HCT116 (cell line): ENCODE results near the gene POC1B. TPM values are rescaled to one million over a fixed set of nuclear protein-coding genes. Genes with fewer than 3 reads are reported as not detected.

ENCODE experiments used
- ATAC-seq: fragments of 200-7000 bp; cut with Tn5 transposase; 2 replicates; pipeline ENCODE4 v1.9.1; 2020; ENCODE audit warnings: mild to moderate bottlenecking, moderate library complexity
- BruUV-seq: library from RNA; stranded (reverse); fragments of 400-500 nt; replicated peaks from 2 replicates; lab custom pipeline; 2021; lab: Mats Ljungman, UMichigan
- CTCF ChIA-PET: fragments of 300-600 bp; sonication (Branson Sonifier 250); formaldehyde crosslinking; loops from one replicate; lab custom pipeline; 2021; ENCODE audit warnings: antibody characterized with exemption; lab: Charles Lee
- POLR2A ChIA-PET: fragments of 300-600, 350-600 bp; sonication (Branson Sonifier 250); formaldehyde crosslinking; loops from one replicate; lab custom pipeline; 2021; ENCODE audit warnings: antibody characterized with exemption; lab: Charles Lee
- RAD21 ChIA-PET, 2 experiments: fragments of 300-600 bp; sonication (Branson Sonifier 250); formaldehyde crosslinking; loops; one replicate each; lab custom pipeline; 2023; ENCODE audit warnings: low total read pairs in 2 of 2; ENCODE audit not compliant: uncharacterized antibody in 2 of 2, unreplicated experiment in 2 of 2, low non-redundant PET in 1 of 2; lab: Charles Lee
- DNase-seq: peaks from one replicate; pipeline ENCODE4 v3.0.0-alpha.2; 2010; ENCODE audit warnings: low read depth, low spot score
- H2AFZ ChIP-seq: fragments of 200-600 bp; shearing (Covaris generic), sonication (generic); 2 replicates; pipeline ENCODE4 v1.6.1; 2017; ENCODE audit warnings: low read depth, mixed run types, mixed read lengths, antibody characterized with exemption, low read length; ENCODE audit not compliant: poor library complexity, severe bottlenecking
- H3K27ac ChIP-seq: 2 replicates; pipeline ENCODE4 v1.5.1; 2012; ENCODE audit warnings: low read depth, low read length
- H3K27me3 ChIP-seq: fragments of 200-600 bp; sonication (generic); 2 replicates; pipeline ENCODE4 v1.6.1; 2016; ENCODE audit warnings: mixed run types, low read length, mixed read lengths; ENCODE audit not compliant: insufficient read depth
- H3K36me3 ChIP-seq, 2 experiments: fragments of 200-500 bp in 1 of 2; fragments of 200-600 bp in 1 of 2; sonication (Bioruptor generic) in 1 of 2; sonication (generic) in 1 of 2; 2 replicates each; pipeline versions ENCODE4 v1.5.1 to v1.6.1; 2014 to 2016; ENCODE audit warnings: low read length in 2 of 2, inconsistent platforms in 1 of 2, mixed read lengths in 1 of 2, mixed run types in 1 of 2; ENCODE audit not compliant: insufficient read depth in 2 of 2, control insufficient read depth in 1 of 2
- H3K4me1 ChIP-seq, 2 experiments: fragments of 200-600 bp in 1 of 2; sonication (generic) in 1 of 2; 2 replicates each; pipeline versions ENCODE4 v1.5.1 to v1.6.1; 2012 to 2017; ENCODE audit warnings: low read length in 2 of 2, inconsistent platforms in 1 of 2, mild to moderate bottlenecking in 1 of 2, mixed read lengths in 1 of 2, mixed run types in 1 of 2, moderate library complexity in 1 of 2; ENCODE audit not compliant: insufficient read depth in 2 of 2, control insufficient read depth in 1 of 2
- H3K4me2 ChIP-seq: fragments of 200-600 bp; sonication (generic); 2 replicates; pipeline ENCODE4 v1.6.1; 2017; ENCODE audit warnings: mixed run types, low read length, mixed read lengths
- H3K4me3 ChIP-seq, 2 experiments: fragments of 200-600 bp in 1 of 2; sonication (generic) in 1 of 2; replicated peaks in 1 of 2; 2 replicates each; pipeline ENCODE4 v1.5.1; 2011 to 2016; ENCODE audit warnings: low read length in 2 of 2, control low read depth in 1 of 2, low read depth in 1 of 2, mild to moderate bottlenecking in 1 of 2, mixed read lengths in 1 of 2, mixed run types in 1 of 2
- H3K79me2 ChIP-seq: fragments of 200-600 bp; sonication (generic); 2 replicates; pipeline ENCODE4 v1.6.1; 2017; ENCODE audit warnings: mild to moderate bottlenecking, mixed run types, low read length, moderate library complexity, mixed read lengths; ENCODE audit not compliant: insufficient read depth
- H3K9ac ChIP-seq: fragments of 200-600 bp; sonication (generic); 2 replicates; pipeline ENCODE4 v1.6.1; 2016; ENCODE audit warnings: low read length, mixed read lengths
- H3K9me2 ChIP-seq: fragments of 200-600 bp; sonication (generic), shearing (Covaris generic); 2 replicates; pipeline ENCODE4 v1.6.1; 2017; ENCODE audit warnings: mixed run types, mild to moderate bottlenecking, moderate library complexity; ENCODE audit not compliant: insufficient read depth
- H3K9me3 ChIP-seq, 2 experiments: fragments of 200-500 bp in 1 of 2; fragments of 200-600 bp in 1 of 2; sonication (Bioruptor generic) in 1 of 2; sonication (generic) in 1 of 2; 2 replicates each; pipeline ENCODE4 v1.6.1; 2014 to 2017; ENCODE audit warnings: low read length in 2 of 2, mixed read lengths in 2 of 2, inconsistent platforms in 1 of 2, low read depth in 1 of 2, mild to moderate bottlenecking in 1 of 2, mixed run types in 1 of 2, moderate library complexity in 1 of 2; ENCODE audit not compliant: control insufficient read depth in 1 of 2, insufficient read depth in 1 of 2
- H4K20me1 ChIP-seq: fragments of 200-600 bp; sonication (generic), shearing (Covaris generic); 2 replicates; pipeline ENCODE4 v1.6.1; 2017; ENCODE audit warnings: mixed run types, mild to moderate bottlenecking, moderate library complexity; ENCODE audit not compliant: insufficient read depth
- CBX3 ChIP-seq: IDR thresholded peaks from 2 replicates; pipeline ENCODE4 v1.6.1; 2012; ENCODE audit warnings: low read depth
- CEBPB ChIP-seq: IDR thresholded peaks from 2 replicates; pipeline ENCODE4 v1.6.1; 2012; ENCODE audit warnings: low read depth
- EZH2phosphoT487 ChIP-seq: fragments of 200-600 bp; IDR thresholded peaks from 2 replicates; pipeline ENCODE4 v1.6.1; 2018; ENCODE audit warnings: antibody characterized with exemption, borderline replicate concordance
- JUND ChIP-seq: IDR thresholded peaks from 2 replicates; pipeline ENCODE4 v1.6.1; 2012
- POLR2A ChIP-seq: IDR thresholded peaks from 2 replicates; pipeline ENCODE4 v1.7.0; 2011; ENCODE audit warnings: borderline replicate concordance; ENCODE audit not compliant: insufficient read depth, insufficient read length; ENCODE audit errors: extremely low read depth
- POLR2AphosphoS5 ChIP-seq: IDR thresholded peaks from 2 replicates; pipeline ENCODE4 v1.6.1; 2011; ENCODE audit warnings: mild to moderate bottlenecking, low read depth, low read length, moderate library complexity
- RAD21 ChIP-seq: IDR thresholded peaks from 2 replicates; pipeline ENCODE4 v1.6.1; 2012; ENCODE audit warnings: low read depth, mild to moderate bottlenecking
- SIN3A ChIP-seq: IDR thresholded peaks from 2 replicates; pipeline ENCODE4 v1.6.1; 2012; ENCODE audit warnings: low read depth
- SP1 ChIP-seq: IDR thresholded peaks from 2 replicates; pipeline ENCODE4 v1.6.1; 2012; ENCODE audit warnings: low read depth
- SRF ChIP-seq: IDR thresholded peaks from 2 replicates; pipeline ENCODE4 v1.6.1; 2012; ENCODE audit warnings: low read depth
- ZFX ChIP-seq: fragments of 450-650 bp; IDR thresholded peaks from 2 replicates; pipeline ENCODE4 v1.6.1; 2017
- ZNF274 ChIP-seq: fragments of 200-500 bp; sonication (Bioruptor generic); IDR thresholded peaks from 2 replicates; pipeline ENCODE4 v1.6.1; 2014; ENCODE audit warnings: mild to moderate bottlenecking, low read depth, low read length, inconsistent platforms
- intact Hi-C: fragments of 100-400 bp; cut with micrococcal nuclease; formaldehyde crosslinking; loops from 2 replicates; pipeline ENCODE4 v1.10.0; 2022
- total RNA-seq: library from RNA; stranded (reverse); gene quantifications from one replicate; pipeline ENCODE4 v1.2.1, GENCODE V29; 2021; ENCODE audit not compliant: unreplicated experiment
- TF ChIP-seq, protein P1 (sequence below): IDR thresholded peaks from 2 replicates; pipeline ENCODE4 v1.6.1; 2012; ENCODE audit warnings: low read depth
- TF ChIP-seq, protein P2 (sequence below), 3 experiments: fragments of 200-600 bp in 1 of 3; sonication (generic) in 1 of 3; IDR thresholded peaks in 2 of 3; conservative IDR thresholded peaks in 1 of 3; 2 replicates each; pipeline ENCODE4 v1.5.1; 2012 to 2017; ENCODE audit warnings: low read depth in 2 of 3, low read length in 2 of 3, antibody characterized with exemption in 1 of 3, borderline replicate concordance in 1 of 3, control low read depth in 1 of 3, mild to moderate bottlenecking in 1 of 3, mixed read lengths in 1 of 3, mixed run types in 1 of 3, moderate library complexity in 1 of 3; ENCODE audit not compliant: insufficient read depth in 1 of 3
- TF ChIP-seq, protein P3 (sequence below): IDR thresholded peaks from 2 replicates; pipeline ENCODE4 v1.6.1; 2011; ENCODE audit warnings: mild to moderate bottlenecking, low read length, moderate library complexity; ENCODE audit not compliant: insufficient replicate concordance; ENCODE audit errors: extremely low read depth

Gene POC1B
- total RNA-seq, 1 experiment from 2014 or later = 14.3 TPM

DNA sequence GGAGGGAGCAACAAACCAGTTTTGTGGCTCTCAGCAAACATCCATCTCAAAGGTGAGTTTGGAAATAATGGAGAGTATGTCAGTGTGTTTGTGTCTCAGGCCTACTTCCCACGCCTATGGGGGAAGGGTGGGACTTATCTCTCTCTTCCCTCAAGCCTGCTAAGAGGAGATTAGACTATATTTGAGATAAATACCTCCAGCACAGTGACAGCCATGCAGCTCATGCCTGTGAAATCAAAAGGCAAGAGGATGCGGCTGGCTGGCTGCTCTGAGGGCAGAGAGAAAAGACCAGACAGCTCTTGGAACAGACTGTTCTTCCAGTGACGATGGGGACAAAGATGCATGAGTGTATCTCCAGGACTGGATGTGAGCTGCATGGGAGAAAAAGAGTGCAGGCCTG is 14.7 kb upstream of the POC1B start:
- intact Hi-C loops = loop anchor here (5.0 to 10.0 kb wide), 3 partner anchors 422 to 714 kb away; no protein-coding TSS in a partner anchor
- no peak for ATAC-seq

DNA sequence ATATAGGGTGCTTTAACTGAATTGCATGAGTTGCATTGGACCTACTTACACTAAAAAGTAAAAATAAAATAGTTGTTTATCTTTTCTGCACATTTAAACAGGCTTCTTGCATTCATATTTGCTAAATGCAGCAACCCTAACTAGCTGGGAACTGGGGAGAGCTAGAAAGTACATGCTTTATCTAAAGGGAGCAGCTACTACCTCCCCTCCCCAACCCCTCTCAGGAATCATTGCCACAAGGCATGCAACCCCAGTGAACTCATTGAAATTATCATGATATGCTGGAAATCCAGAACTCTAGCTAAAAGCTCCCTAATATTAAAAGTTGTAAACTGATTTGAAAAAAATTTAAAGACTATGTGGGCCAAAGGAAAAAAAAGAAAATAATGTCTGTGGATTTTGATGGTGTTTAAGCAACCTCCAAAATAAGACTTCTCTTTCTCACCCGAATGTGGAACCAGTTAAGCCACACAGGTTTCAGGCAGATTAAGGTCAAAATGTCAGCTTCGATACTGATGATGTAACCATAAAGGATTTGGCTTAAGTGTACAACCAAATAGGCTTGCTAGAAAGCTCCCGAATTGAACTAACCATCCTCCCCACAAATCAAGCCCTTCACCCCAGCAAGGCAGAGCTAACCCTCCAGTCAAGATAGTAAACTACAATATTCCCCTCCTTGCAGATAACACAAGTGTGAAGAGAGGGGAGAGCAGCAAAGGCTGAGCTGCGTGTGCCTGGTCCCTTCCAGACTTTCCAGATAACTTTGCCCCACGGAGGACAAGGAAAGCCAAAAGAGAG is 13.8 kb upstream of the POC1B start:
- DNase-seq = no peak
- no peak overlapping the region for H3K27ac ChIP-seq
- H3K4me3 ChIP-seq = no peak overlapping the region
- RAD21 ChIA-PET = no interaction called here
- no peaks in the 10 kb centered on the region for H3K36me3 ChIP-seq
- H3K9me2 ChIP-seq = no peaks in the 10 kb centered on the region
- peaks cover 0 to 4% of the 10 kb centered on the region in 2 experiments; a peak in 1 of 4 replicates for H3K4me1 ChIP-seq
- no peaks in the 10 kb centered on the region for H3K79me2 ChIP-seq
- no TSS peak for BruUV-seq
- ATAC-seq = no peak
- H3K9me3 ChIP-seq = no peaks in the 10 kb centered on the region
- POLR2A ChIA-PET = no interaction called here
- no peak overlapping the region for H2AFZ ChIP-seq
- CTCF ChIA-PET = no interaction called here
- no peaks in the 10 kb centered on the region for H3K27me3 ChIP-seq
- no peaks in the 10 kb centered on the region for H4K20me1 ChIP-seq
- H3K9ac ChIP-seq = no peak overlapping the region
- intact Hi-C loops = loop anchor here (5.0 to 10.0 kb wide), 3 partner anchors 423 to 715 kb away; no protein-coding TSS in a partner anchor
- no peak overlapping the region for H3K4me2 ChIP-seq
- no peak for TF ChIP-seq SP1
- TF ChIP-seq RAD21 = no peak
- no peak for TF ChIP-seq CBX3
- TF ChIP-seq, protein P1, sequence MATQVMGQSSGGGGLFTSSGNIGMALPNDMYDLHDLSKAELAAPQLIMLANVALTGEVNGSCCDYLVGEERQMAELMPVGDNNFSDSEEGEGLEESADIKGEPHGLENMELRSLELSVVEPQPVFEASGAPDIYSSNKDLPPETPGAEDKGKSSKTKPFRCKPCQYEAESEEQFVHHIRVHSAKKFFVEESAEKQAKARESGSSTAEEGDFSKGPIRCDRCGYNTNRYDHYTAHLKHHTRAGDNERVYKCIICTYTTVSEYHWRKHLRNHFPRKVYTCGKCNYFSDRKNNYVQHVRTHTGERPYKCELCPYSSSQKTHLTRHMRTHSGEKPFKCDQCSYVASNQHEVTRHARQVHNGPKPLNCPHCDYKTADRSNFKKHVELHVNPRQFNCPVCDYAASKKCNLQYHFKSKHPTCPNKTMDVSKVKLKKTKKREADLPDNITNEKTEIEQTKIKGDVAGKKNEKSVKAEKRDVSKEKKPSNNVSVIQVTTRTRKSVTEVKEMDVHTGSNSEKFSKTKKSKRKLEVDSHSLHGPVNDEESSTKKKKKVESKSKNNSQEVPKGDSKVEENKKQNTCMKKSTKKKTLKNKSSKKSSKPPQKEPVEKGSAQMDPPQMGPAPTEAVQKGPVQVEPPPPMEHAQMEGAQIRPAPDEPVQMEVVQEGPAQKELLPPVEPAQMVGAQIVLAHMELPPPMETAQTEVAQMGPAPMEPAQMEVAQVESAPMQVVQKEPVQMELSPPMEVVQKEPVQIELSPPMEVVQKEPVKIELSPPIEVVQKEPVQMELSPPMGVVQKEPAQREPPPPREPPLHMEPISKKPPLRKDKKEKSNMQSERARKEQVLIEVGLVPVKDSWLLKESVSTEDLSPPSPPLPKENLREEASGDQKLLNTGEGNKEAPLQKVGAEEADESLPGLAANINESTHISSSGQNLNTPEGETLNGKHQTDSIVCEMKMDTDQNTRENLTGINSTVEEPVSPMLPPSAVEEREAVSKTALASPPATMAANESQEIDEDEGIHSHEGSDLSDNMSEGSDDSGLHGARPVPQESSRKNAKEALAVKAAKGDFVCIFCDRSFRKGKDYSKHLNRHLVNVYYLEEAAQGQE = no peak
- TF ChIP-seq, protein P2, sequence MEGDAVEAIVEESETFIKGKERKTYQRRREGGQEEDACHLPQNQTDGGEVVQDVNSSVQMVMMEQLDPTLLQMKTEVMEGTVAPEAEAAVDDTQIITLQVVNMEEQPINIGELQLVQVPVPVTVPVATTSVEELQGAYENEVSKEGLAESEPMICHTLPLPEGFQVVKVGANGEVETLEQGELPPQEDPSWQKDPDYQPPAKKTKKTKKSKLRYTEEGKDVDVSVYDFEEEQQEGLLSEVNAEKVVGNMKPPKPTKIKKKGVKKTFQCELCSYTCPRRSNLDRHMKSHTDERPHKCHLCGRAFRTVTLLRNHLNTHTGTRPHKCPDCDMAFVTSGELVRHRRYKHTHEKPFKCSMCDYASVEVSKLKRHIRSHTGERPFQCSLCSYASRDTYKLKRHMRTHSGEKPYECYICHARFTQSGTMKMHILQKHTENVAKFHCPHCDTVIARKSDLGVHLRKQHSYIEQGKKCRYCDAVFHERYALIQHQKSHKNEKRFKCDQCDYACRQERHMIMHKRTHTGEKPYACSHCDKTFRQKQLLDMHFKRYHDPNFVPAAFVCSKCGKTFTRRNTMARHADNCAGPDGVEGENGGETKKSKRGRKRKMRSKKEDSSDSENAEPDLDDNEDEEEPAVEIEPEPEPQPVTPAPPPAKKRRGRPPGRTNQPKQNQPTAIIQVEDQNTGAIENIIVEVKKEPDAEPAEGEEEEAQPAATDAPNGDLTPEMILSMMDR (IDR thresholded peaks at IDR 0.05 in 2 of 3, conservative IDR thresholded peaks at IDR 0.05 in 1 of 3; ENCODE audit: borderline replicate concordance in 1 of 3, insufficient read depth in 1 of 3, low read depth in 2 of 3, low read length in 2 of 3) = no peak
- TF ChIP-seq CEBPB = no peak
- no peak for TF ChIP-seq POLR2A
- TF ChIP-seq, protein P3, sequence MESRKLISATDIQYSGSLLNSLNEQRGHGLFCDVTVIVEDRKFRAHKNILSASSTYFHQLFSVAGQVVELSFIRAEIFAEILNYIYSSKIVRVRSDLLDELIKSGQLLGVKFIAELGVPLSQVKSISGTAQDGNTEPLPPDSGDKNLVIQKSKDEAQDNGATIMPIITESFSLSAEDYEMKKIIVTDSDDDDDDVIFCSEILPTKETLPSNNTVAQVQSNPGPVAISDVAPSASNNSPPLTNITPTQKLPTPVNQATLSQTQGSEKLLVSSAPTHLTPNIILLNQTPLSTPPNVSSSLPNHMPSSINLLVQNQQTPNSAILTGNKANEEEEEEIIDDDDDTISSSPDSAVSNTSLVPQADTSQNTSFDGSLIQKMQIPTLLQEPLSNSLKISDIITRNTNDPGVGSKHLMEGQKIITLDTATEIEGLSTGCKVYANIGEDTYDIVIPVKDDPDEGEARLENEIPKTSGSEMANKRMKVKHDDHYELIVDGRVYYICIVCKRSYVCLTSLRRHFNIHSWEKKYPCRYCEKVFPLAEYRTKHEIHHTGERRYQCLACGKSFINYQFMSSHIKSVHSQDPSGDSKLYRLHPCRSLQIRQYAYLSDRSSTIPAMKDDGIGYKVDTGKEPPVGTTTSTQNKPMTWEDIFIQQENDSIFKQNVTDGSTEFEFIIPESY = no peak

More for the DNA sequence above, 14.7 kb upstream of the POC1B start:
- no peak for DNase-seq
- Histone ChIP-seq H2AFZ (no peak overlapping the region), H3K9me2 (no peaks in the 10 kb centered on the region), H3K4me3 (no peak overlapping the region), H3K9ac (no peak overlapping the region), H3K27ac (no peak overlapping the region), H4K20me1 (no peaks in the 10 kb centered on the region), H3K9me3 (no peaks in the 10 kb centered on the region), H3K27me3 (no peaks in the 10 kb centered on the region), H3K4me2 (no peak overlapping the region)
- POLR2A ChIA-PET = no interaction called here
- RAD21 ChIA-PET = no interaction called here
- CTCF ChIA-PET = no interaction called here
- no TSS peak for BruUV-seq
- TF ChIP-seq SRF (no peak), JUND (no peak), ZFX (no peak), SIN3A (no peak), EZH2phosphoT487 (no peak), CEBPB (no peak), ZNF274 (no peak), POLR2AphosphoS5 (no peak)
- TF ChIP-seq, all 23 proteins: peak for 0
- Histone ChIP-seq H3K36me3 (no peaks in the 10 kb centered on the region), H3K4me1 (peaks cover 0 to 4% of the 10 kb centered on the region in 2 experiments; a peak in 1 of 4 replicates), H3K79me2 (no peaks in the 10 kb centered on the region)
